GM23338 (cell line): ENCODE measurements around the gene PCSK5.

ENCODE experiments used
- CREB1 ChIP-seq: fragments of 250-450 bp; sonication (Bioruptor Pico); IDR thresholded peaks from 2 replicates; pipeline ENCODE4 v1.5.0; 2020; ENCODE audit warnings: low read depth, mild to moderate bottlenecking, moderate library complexity
- EZH2 ChIP-seq: fragments of 200-600 bp; sonication (generic); IDR thresholded peaks from one replicate; pipeline ENCODE4 v1.8.0; 2017; ENCODE audit warnings: antibody characterized with exemption, mild to moderate bottlenecking, low read depth; ENCODE audit not compliant: unreplicated experiment
- EZH2phosphoT487 ChIP-seq: fragments of 200-600 bp; sonication (generic); IDR thresholded peaks from one replicate; pipeline ENCODE4 v1.8.1; 2018; ENCODE audit warnings: antibody characterized with exemption; ENCODE audit not compliant: unreplicated experiment
- JUNB ChIP-seq: IDR thresholded peaks from one replicate; pipeline ENCODE4 v1.6.1; 2016; ENCODE audit warnings: antibody characterized with exemption; ENCODE audit not compliant: unreplicated experiment
- NANOG ChIP-seq: IDR thresholded peaks from 2 replicates; pipeline ENCODE4 v1.6.1; 2016; ENCODE audit warnings: antibody characterized with exemption, borderline replicate concordance
- POLR2AphosphoS5 ChIP-seq: IDR thresholded peaks from 2 replicates; pipeline ENCODE4 v1.6.1; 2016; ENCODE audit warnings: antibody characterized with exemption, low read depth
- STAT1 ChIP-seq: IDR thresholded peaks from one replicate; pipeline ENCODE4 v1.6.1; 2016; ENCODE audit warnings: antibody characterized with exemption; ENCODE audit not compliant: unreplicated experiment
- ZNF114 ChIP-seq: fragments of 250-450 bp; sonication (Bioruptor Pico); IDR thresholded peaks from 2 replicates; pipeline ENCODE4 v1.5.0; 2020; ENCODE audit warnings: mild to moderate bottlenecking, moderate library complexity
- ZNF331 ChIP-seq: fragments of 250-450 bp; sonication (Bioruptor Pico); IDR thresholded peaks from 2 replicates; pipeline ENCODE4 v1.5.0; 2020; ENCODE audit warnings: low read depth, mild to moderate bottlenecking, moderate library complexity
- TF ChIP-seq, protein P1 (sequence below), 2 experiments: fragments of 200-600 bp in 1 of 2; sonication (generic) in 1 of 2; conservative IDR thresholded peaks; 2 replicates each; pipeline versions ENCODE4 v1.5.1 to v1.6.1; 2016 to 2017; ENCODE audit warnings: antibody characterized with exemption in 2 of 2, low read depth in 2 of 2, mild to moderate bottlenecking in 2 of 2, moderate library complexity in 1 of 2
- TF ChIP-seq, protein P2 (sequence below): IDR thresholded peaks from one replicate; pipeline ENCODE4 v1.6.1; 2018; ENCODE audit warnings: antibody characterized with exemption; ENCODE audit not compliant: unreplicated experiment
- TF ChIP-seq, protein P3 (sequence below): IDR thresholded peaks from 2 replicates; pipeline ENCODE4 v1.6.1; 2016; ENCODE audit warnings: antibody characterized with exemption
- TF ChIP-seq, protein P4 (sequence below): fragments of 250-450 bp; sonication (Bioruptor Pico); IDR thresholded peaks from 2 replicates; pipeline ENCODE4 v1.5.0; 2020; ENCODE audit warnings: mild to moderate bottlenecking, moderate library complexity

DNA sequence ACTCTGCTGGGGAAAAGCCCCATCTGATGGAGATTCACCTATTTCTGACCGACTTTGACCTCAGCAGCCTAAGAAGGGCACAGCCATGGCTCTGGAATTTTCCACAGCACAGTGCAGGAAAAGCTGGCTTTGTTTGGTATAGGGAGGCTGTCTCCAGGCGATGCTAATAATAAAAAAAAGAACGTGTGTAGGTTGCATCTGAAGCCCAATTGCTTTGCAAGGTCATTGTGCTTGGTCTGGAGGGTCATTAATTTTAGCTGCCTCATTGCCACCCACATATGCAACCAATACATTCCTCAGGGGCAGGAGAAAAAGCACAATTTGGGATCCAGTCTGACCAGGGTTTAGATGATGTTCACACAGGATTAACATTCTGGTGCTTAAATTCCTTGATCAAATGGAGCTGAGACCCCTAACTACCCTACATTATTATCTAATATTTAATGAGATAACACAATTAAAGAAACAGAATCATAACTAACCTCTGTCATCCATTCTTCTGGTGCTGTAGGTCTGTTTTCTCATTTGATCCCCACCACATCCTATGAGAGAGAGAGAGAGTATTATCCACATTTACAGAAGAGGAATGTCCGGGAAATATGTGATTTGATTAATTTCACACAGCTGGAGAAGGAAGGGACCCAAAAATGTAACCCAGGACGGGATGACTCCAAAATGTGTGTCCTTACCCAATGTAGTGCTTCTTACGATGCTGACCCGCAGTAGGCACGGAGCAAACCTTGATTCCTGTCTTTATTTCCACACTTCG, 327.8 kb downstream of the PCSK5 start:
- TF ChIP-seq, protein P1, sequence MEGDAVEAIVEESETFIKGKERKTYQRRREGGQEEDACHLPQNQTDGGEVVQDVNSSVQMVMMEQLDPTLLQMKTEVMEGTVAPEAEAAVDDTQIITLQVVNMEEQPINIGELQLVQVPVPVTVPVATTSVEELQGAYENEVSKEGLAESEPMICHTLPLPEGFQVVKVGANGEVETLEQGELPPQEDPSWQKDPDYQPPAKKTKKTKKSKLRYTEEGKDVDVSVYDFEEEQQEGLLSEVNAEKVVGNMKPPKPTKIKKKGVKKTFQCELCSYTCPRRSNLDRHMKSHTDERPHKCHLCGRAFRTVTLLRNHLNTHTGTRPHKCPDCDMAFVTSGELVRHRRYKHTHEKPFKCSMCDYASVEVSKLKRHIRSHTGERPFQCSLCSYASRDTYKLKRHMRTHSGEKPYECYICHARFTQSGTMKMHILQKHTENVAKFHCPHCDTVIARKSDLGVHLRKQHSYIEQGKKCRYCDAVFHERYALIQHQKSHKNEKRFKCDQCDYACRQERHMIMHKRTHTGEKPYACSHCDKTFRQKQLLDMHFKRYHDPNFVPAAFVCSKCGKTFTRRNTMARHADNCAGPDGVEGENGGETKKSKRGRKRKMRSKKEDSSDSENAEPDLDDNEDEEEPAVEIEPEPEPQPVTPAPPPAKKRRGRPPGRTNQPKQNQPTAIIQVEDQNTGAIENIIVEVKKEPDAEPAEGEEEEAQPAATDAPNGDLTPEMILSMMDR (conservative IDR thresholded peaks at IDR 0.05; ENCODE audit: low read depth in 2 of 2): no peak
- no peak for TF ChIP-seq EZH2
- TF ChIP-seq ZNF114: no peak
- TF ChIP-seq, protein P2, sequence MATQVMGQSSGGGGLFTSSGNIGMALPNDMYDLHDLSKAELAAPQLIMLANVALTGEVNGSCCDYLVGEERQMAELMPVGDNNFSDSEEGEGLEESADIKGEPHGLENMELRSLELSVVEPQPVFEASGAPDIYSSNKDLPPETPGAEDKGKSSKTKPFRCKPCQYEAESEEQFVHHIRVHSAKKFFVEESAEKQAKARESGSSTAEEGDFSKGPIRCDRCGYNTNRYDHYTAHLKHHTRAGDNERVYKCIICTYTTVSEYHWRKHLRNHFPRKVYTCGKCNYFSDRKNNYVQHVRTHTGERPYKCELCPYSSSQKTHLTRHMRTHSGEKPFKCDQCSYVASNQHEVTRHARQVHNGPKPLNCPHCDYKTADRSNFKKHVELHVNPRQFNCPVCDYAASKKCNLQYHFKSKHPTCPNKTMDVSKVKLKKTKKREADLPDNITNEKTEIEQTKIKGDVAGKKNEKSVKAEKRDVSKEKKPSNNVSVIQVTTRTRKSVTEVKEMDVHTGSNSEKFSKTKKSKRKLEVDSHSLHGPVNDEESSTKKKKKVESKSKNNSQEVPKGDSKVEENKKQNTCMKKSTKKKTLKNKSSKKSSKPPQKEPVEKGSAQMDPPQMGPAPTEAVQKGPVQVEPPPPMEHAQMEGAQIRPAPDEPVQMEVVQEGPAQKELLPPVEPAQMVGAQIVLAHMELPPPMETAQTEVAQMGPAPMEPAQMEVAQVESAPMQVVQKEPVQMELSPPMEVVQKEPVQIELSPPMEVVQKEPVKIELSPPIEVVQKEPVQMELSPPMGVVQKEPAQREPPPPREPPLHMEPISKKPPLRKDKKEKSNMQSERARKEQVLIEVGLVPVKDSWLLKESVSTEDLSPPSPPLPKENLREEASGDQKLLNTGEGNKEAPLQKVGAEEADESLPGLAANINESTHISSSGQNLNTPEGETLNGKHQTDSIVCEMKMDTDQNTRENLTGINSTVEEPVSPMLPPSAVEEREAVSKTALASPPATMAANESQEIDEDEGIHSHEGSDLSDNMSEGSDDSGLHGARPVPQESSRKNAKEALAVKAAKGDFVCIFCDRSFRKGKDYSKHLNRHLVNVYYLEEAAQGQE: no peak
- TF ChIP-seq EZH2phosphoT487: no peak
- TF ChIP-seq, protein P3, sequence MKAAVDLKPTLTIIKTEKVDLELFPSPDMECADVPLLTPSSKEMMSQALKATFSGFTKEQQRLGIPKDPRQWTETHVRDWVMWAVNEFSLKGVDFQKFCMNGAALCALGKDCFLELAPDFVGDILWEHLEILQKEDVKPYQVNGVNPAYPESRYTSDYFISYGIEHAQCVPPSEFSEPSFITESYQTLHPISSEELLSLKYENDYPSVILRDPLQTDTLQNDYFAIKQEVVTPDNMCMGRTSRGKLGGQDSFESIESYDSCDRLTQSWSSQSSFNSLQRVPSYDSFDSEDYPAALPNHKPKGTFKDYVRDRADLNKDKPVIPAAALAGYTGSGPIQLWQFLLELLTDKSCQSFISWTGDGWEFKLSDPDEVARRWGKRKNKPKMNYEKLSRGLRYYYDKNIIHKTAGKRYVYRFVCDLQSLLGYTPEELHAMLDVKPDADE: no peak
- no peak for TF ChIP-seq NANOG
- TF ChIP-seq CREB1 (CRISPR knock-in tag): no peak
- no peak for TF ChIP-seq POLR2AphosphoS5
- TF ChIP-seq JUNB: no peak
- TF ChIP-seq, protein P4, sequence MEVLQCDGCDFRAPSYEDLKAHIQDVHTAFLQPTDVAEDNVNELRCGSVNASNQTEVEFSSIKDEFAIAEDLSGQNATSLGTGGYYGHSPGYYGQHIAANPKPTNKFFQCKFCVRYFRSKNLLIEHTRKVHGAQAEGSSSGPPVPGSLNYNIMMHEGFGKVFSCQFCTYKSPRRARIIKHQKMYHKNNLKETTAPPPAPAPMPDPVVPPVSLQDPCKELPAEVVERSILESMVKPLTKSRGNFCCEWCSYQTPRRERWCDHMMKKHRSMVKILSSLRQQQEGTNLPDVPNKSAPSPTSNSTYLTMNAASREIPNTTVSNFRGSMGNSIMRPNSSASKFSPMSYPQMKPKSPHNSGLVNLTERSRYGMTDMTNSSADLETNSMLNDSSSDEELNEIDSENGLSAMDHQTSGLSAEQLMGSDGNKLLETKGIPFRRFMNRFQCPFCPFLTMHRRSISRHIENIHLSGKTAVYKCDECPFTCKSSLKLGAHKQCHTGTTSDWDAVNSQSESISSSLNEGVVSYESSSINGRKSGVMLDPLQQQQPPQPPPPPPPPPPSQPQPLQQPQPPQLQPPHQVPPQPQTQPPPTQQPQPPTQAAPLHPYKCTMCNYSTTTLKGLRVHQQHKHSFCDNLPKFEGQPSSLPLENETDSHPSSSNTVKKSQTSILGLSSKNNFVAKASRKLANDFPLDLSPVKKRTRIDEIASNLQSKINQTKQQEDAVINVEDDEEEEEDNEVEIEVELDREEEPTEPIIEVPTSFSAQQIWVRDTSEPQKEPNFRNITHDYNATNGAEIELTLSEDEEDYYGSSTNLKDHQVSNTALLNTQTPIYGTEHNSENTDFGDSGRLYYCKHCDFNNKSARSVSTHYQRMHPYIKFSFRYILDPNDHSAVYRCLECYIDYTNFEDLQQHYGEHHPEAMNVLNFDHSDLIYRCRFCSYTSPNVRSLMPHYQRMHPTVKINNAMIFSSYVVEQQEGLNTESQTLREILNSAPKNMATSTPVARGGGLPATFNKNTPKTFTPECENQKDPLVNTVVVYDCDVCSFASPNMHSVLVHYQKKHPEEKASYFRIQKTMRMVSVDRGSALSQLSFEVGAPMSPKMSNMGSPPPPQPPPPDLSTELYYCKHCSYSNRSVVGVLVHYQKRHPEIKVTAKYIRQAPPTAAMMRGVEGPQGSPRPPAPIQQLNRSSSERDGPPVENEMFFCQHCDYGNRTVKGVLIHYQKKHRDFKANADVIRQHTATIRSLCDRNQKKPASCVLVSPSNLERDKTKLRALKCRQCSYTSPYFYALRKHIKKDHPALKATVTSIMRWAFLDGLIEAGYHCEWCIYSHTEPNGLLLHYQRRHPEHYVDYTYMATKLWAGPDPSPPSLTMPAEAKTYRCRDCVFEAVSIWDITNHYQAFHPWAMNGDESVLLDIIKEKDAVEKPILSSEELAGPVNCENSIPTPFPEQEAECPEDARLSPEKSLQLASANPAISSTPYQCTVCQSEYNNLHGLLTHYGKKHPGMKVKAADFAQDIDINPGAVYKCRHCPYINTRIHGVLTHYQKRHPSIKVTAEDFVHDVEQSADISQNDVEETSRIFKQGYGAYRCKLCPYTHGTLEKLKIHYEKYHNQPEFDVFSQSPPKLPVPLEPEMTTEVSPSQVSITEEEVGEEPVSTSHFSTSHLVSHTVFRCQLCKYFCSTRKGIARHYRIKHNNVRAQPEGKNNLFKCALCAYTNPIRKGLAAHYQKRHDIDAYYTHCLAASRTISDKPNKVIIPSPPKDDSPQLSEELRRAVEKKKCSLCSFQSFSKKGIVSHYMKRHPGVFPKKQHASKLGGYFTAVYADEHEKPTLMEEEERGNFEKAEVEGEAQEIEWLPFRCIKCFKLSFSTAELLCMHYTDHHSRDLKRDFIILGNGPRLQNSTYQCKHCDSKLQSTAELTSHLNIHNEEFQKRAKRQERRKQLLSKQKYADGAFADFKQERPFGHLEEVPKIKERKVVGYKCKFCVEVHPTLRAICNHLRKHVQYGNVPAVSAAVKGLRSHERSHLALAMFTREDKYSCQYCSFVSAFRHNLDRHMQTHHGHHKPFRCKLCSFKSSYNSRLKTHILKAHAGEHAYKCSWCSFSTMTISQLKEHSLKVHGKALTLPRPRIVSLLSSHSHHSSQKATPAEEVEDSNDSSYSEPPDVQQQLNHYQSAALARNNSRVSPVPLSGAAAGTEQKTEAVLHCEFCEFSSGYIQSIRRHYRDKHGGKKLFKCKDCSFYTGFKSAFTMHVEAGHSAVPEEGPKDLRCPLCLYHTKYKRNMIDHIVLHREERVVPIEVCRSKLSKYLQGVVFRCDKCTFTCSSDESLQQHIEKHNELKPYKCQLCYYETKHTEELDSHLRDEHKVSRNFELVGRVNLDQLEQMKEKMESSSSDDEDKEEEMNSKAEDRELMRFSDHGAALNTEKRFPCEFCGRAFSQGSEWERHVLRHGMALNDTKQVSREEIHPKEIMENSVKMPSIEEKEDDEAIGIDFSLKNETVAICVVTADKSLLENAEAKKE (CRISPR knock-in tag): no peak
- no peak for TF ChIP-seq ZNF331 (CRISPR knock-in tag)
- no peak for TF ChIP-seq STAT1
